IMR-90 (cell line): ENCODE results near the gene ECPAS. TPM values are rescaled to one million over a fixed set of nuclear protein-coding genes. Genes with fewer than 3 reads are reported as not detected.

Experiments used
- ATAC-seq: fragments of 200-7000 bp; cut with Tn5 transposase; 2 replicates; pipeline ENCODE4 v1.9.1; 2020; ENCODE audit warnings: low read depth, mild to moderate bottlenecking, moderate library complexity
- BruUV-seq: library from RNA; stranded (reverse); fragments of 400-500 nt; replicated peaks from 2 replicates; lab custom pipeline; 2021; lab: Mats Ljungman, UMichigan
- CTCF ChIA-PET: fragments of 300-600 bp; formaldehyde crosslinking; extraction: SDS; loops from one replicate; lab custom pipeline; 2021; ENCODE audit warnings: antibody characterized with exemption; lab: Yijun Ruan, JAX
- POLR2A ChIA-PET: fragments of 300-600 bp; sonication (Branson Sonifier 250); formaldehyde crosslinking; loops from one replicate; lab custom pipeline; 2022; ENCODE audit warnings: antibody characterized with exemption; ENCODE audit not compliant: unreplicated experiment; lab: Charles Lee
- DNase-seq: peaks from one replicate; pipeline ENCODE4 v3.0.0; 2013
- H2AFZ ChIP-seq: replicated peaks from 2 replicates; pipeline ENCODE3; 2013; ENCODE audit warnings: low read length, mild to moderate bottlenecking; ENCODE audit not compliant: poor library complexity
- H2AK5ac ChIP-seq: 2 replicates; pipeline ENCODE4 v1.6.1; 2013; ENCODE audit warnings: low read depth, low read length, inconsistent platforms
- H2AK9ac ChIP-seq: replicated peaks from 2 replicates; pipeline ENCODE3; 2013; ENCODE audit warnings: mild to moderate bottlenecking, low read depth, low read length, moderate library complexity; ENCODE audit not compliant: poor library complexity
- H2BK120ac ChIP-seq: 2 replicates; pipeline ENCODE4 v1.6.1; 2013; ENCODE audit warnings: low read depth, low read length, inconsistent platforms
- H2BK15ac ChIP-seq: 3 replicates; pipeline ENCODE4 v1.6.1; 2013; ENCODE audit warnings: low read depth, low read length, inconsistent platforms
- H2BK20ac ChIP-seq: 2 replicates; pipeline ENCODE4 v1.6.1; 2013; ENCODE audit warnings: low read depth, mild to moderate bottlenecking, inconsistent platforms, low read length, moderate library complexity
- H2BK5ac ChIP-seq: 2 replicates; pipeline ENCODE4 v1.6.1; 2013; ENCODE audit warnings: mild to moderate bottlenecking, low read depth, low read length, inconsistent platforms; ENCODE audit not compliant: poor library complexity, severe bottlenecking
- H3K14ac ChIP-seq: replicated peaks from 2 replicates; pipeline ENCODE4 v1.6.1; 2013; ENCODE audit warnings: low read depth, low read length, inconsistent platforms
- H3K18ac ChIP-seq: 2 replicates; pipeline ENCODE4 v1.6.1; 2013; ENCODE audit warnings: low read depth, low read length, control low read depth
- H3K23ac ChIP-seq: 2 replicates; pipeline ENCODE4 v1.6.1; 2013; ENCODE audit warnings: low read depth, low read length, inconsistent platforms
- H3K27ac ChIP-seq: 2 replicates; pipeline ENCODE4 v1.5.1; 2013; ENCODE audit warnings: mild to moderate bottlenecking, control low read depth, low read length; ENCODE audit not compliant: insufficient read depth
- H3K27me3 ChIP-seq: 2 replicates; pipeline ENCODE4 v1.6.1; 2013; ENCODE audit warnings: low read length; ENCODE audit not compliant: control insufficient read depth, insufficient read depth
- H3K36me3 ChIP-seq: 2 replicates; pipeline ENCODE4 v1.6.1; 2013; ENCODE audit warnings: low read length, mixed read lengths; ENCODE audit not compliant: control insufficient read depth, insufficient read depth
- H3K4ac ChIP-seq: 2 replicates; pipeline ENCODE4 v1.6.1; 2013; ENCODE audit warnings: low read depth, low read length, inconsistent platforms
- H3K4me1 ChIP-seq: 2 replicates; pipeline ENCODE4 v1.6.1; 2013; ENCODE audit warnings: low read length, mixed read lengths; ENCODE audit not compliant: control insufficient read depth, insufficient read depth
- H3K4me2 ChIP-seq: 2 replicates; pipeline ENCODE4 v1.6.1; 2013; ENCODE audit warnings: low read depth, mild to moderate bottlenecking, control low read depth, low read length, moderate library complexity
- H3K4me3 ChIP-seq: 2 replicates; pipeline ENCODE4 v1.5.1; 2013; ENCODE audit warnings: low read depth, mild to moderate bottlenecking, control low read depth, low read length, moderate library complexity; ENCODE audit not compliant: insufficient read depth
- H3K56ac ChIP-seq: 2 replicates; pipeline ENCODE4 v1.6.1; 2013; ENCODE audit warnings: low read length, inconsistent platforms; ENCODE audit not compliant: insufficient read depth; ENCODE audit errors: extremely low read depth
- H3K79me1 ChIP-seq, 2 experiments: 2 replicates each; pipeline ENCODE4 v1.6.1; 2013; ENCODE audit warnings: low read length in 2 of 2, inconsistent platforms in 1 of 2, low read depth in 1 of 2
- H3K9ac ChIP-seq: 2 replicates; pipeline ENCODE4 v1.6.1; 2013; ENCODE audit warnings: low read depth, low read length, control low read depth
- H3K9me1 ChIP-seq: 2 replicates; pipeline ENCODE4 v1.6.1; 2013; ENCODE audit warnings: low read length, inconsistent platforms; ENCODE audit not compliant: insufficient read depth
- H3K9me3 ChIP-seq: 2 replicates; pipeline ENCODE4 v1.6.1; 2013; ENCODE audit warnings: low read length; ENCODE audit not compliant: control insufficient read depth, insufficient read depth
- H4K20me1 ChIP-seq: 2 replicates; pipeline ENCODE4 v1.6.1; 2013; ENCODE audit warnings: low read length, inconsistent platforms; ENCODE audit not compliant: insufficient read depth
- H4K5ac ChIP-seq: 2 replicates; pipeline ENCODE4 v1.6.1; 2013; ENCODE audit warnings: mild to moderate bottlenecking, low read depth, low read length, control low read depth
- H4K8ac ChIP-seq, 2 experiments: 2 replicates each; pipeline ENCODE4 v1.6.1; 2013; ENCODE audit warnings: low read depth in 2 of 2, low read length in 2 of 2, control low read depth in 1 of 2, inconsistent platforms in 1 of 2
- H4K91ac ChIP-seq: 2 replicates; pipeline ENCODE4 v1.6.1; 2013; ENCODE audit warnings: low read depth, low read length, inconsistent platforms; ENCODE audit not compliant: insufficient read depth
- NFE2L2 ChIP-seq: fragments of 150-350 bp; IDR thresholded peaks from 2 replicates; pipeline ENCODE4 v1.6.1; 2016; ENCODE audit warnings: low read depth, mild to moderate bottlenecking, low read length
- RAD21 ChIP-seq: IDR thresholded peaks from 2 replicates; pipeline ENCODE4 v1.6.1; 2012; ENCODE audit warnings: low read length, improper control_type of control experiment
- WGBS, 2 experiments: methylation state at CpG; one replicate each; pipeline versions ENCODE4 v1.1.5 to v1.1.7; 2013; ENCODE audit warnings: missing lambda C conversion rate in 2 of 2; ENCODE audit not compliant: insufficient read length in 1 of 2; ENCODE audit errors: extremely low coverage in 2 of 2; 5-methylcytosine and 5-hydroxymethylcytosine counted together
- dilution Hi-C: fragments of 300-500 bp; cut with HindIII; formaldehyde crosslinking; loops from one replicate; pipeline ENCODE4 v1.14.3; 2018; ENCODE audit warnings: low sequenced_read_pairs; ENCODE audit not compliant: unreplicated experiment
- in situ Hi-C: fragments of 300-500 bp; cut with MboI; formaldehyde crosslinking; loops from 3 replicates; pipeline ENCODE4 v1.14.3; 2019; ENCODE audit warnings: low sequenced_read_pairs, inconsistent platforms, mixed read lengths
- intact Hi-C: fragments of 100-400 bp; cut with micrococcal nuclease; formaldehyde crosslinking; loops from 2 replicates; pipeline ENCODE4 v1.10.0; 2022
- polyA plus RNA-seq, 3 experiments: library from polyadenylated mRNA; depleted of rRNA; stranded (reverse); fragments of >200 nt; gene quantifications; 2 replicates each; pipeline ENCODE4 v1.2.3, GENCODE V29; 2012; ENCODE audit warnings: low replicate concordance in 1 of 3
- total RNA-seq: library from RNA; depleted of rRNA; stranded (reverse); fragments of >200 nt; gene quantifications from 2 replicates; pipeline ENCODE4 v1.2.3, GENCODE V29; 2012

ECPAS gene
- total and polyA plus RNA-seq, 2 of the 4 experiments (the other 2 are of a cell fraction): 20.1 to 54.8 TPM

DNA sequence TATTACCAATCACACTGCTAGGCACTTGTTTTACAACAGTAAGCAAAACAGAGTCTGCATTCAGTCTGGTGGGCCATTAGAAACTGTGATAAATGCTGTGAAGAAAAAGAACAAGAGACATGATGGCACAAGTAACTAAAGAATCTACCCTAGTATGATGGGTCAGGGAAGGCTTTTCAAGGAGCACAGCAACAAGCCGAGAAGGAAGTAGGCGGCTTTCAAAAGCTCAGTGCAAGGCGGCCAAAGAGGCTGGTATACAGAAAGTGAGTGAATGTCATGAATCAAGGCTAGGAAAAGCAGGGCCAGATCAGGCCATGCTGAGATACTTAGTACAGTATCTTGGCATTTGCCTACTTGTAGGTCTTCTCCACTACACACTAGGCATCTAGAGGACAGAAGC lies 76.4 kb downstream of the ECPAS start:
- Histone ChIP-seq H3K4me3 (no peak overlapping the region), H3K4me1 (no peaks in the 10 kb centered on the region), H4K91ac (no peak overlapping the region), H3K27me3 (no peaks in the 10 kb centered on the region), H3K27ac (no peak overlapping the region), H3K9me3 (peaks cover 6% of the 10 kb centered on the region; the same call in 1 of the 2 replicates), H3K56ac (no peak overlapping the region), H2AFZ (no peak overlapping the region), H2AK9ac (no peak overlapping the region), H3K9me1 (no peaks in the 10 kb centered on the region), H3K79me1 (peaks cover 0 to 12% of the 10 kb centered on the region in 2 experiments; a peak in 3 of 4 replicates), H2AK5ac (no peak overlapping the region), H2BK120ac (no peak overlapping the region), H4K5ac (no peak overlapping the region), H2BK20ac (no peak overlapping the region), H3K18ac (no peak overlapping the region), H4K8ac (no peak overlapping the region), H3K9ac (no peak overlapping the region), H4K20me1 (no peaks in the 10 kb centered on the region), H3K23ac (no peak overlapping the region), H3K36me3 (peaks cover 34% of the 10 kb centered on the region), H2BK15ac (no peak overlapping the region), H3K4me2 (no peak overlapping the region), H3K14ac (no peak overlapping the region), H2BK5ac (no peak overlapping the region), H3K4ac (no peak overlapping the region)
- ATAC-seq (no peak), DNase-seq (no peak)
- intact Hi-C loops: no loop called here
- CTCF ChIA-PET: no interaction called here
- WGBS, 2 experiments: 100% methylated on average over 1 of the region's 3 CpGs; no CpG with 5 or more reads in 1 of the 2 experiments
- in situ Hi-C loops: no loop called here
- POLR2A ChIA-PET: no interaction called here
- BruUV-seq: no TSS peak
- dilution Hi-C loops: no loop called here
- TF ChIP-seq RAD21 (no peak), NFE2L2 (no peak)
